Fibroblast of skin of back (primary cell): ENCODE data around the gene FCGR3B.
A peak's percentile ranks its signal among the peaks of the same experiment; 100 is the strongest.
"Not testable (repeated sequence)": the region's sequence is repeated elsewhere in the genome, so short reads cannot be mapped to it uniquely, and the experiment has no call there.

ENCODE experiments used
- DNase-seq: peaks from one replicate; pipeline ENCODE4 v3.0.0-alpha.2; 2013

The FCGR3B gene

DNA sequence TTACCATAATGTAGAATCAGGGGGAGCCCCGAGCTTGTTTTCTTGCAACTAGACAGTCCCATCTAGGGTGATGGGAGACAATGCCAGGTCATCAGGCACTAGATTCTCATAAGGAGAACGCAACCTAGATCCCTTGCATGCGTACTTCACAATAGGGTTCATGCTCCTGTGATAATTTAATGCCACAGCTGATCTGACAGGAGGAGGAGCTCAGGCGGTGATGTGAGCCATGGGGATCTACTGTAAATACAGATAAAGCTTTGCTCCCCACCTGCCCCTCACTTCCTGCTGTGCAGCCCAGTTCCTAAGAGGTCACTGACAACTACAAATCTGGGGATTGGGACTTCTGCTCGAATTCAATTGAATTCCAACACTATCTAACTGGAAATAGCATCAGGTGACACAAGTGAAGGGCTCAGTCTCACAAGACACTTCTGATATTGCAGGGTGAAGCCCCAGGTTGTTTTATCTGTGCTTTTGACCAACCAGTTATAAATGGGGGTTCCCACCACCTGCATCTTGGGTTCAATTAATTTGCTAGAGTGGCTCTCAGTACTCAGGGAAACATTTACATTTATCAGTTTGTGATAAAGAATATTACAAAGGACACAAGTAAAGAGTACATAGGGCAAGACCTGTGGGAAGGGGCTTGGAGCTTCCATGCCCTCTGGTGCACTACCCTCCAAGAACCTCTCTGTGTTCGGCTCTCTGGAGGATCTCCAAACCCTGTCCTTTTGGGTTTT lies 7.4 kb upstream of the FCGR3B start:
- not testable (repeated sequence) for DNase-seq

DNA sequence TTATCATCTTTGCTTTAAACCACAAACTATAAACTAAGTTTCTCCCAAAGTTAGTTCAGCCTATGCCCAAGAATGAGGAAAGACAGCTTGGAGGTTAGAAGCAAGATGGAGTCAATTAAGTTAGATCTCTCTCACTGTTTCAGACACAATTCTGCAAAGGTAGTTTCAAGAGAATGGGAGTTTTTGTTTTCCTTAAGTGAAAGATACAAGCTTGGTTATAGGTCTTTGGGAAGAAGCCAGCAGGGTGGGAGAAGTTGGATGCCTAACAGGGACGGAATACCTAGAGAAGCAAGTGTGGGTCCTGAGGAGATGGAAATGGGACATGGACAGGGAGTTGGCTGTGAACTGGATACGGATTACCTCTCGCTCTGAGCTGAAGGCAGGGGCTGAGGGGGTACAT lies 6.0 kb upstream of the FCGR3B start:
- not testable (repeated sequence) for DNase-seq

DNA sequence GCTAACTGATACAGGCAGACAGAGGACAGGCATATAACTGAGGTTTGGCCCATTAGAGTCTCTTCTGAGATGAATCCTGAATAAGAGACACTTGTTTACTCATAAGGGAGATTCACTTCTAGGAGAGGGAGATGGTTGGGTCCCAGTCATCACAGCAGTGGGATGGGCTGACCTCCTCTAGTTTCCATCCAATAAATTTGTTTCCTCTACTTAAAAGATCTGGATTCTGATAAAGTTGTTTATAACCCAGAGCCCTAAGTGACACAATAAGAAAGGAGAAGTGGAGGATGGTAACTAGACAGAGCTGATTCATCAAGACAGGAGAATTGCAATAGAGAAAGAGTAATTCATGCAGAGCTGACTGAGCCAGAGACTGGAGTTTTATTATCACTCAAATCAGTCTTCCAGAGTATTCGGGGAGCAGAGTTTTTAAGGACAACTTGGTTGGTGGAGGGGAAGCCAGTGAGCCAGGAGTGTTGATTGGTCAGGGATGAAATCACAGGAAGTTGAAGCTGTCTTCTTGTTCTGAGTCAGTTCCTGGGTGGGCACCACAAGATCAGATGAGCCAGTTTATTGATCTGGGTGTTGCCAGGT lies 5.3 kb upstream of the FCGR3B start:
- not testable (repeated sequence) for DNase-seq

DNA sequence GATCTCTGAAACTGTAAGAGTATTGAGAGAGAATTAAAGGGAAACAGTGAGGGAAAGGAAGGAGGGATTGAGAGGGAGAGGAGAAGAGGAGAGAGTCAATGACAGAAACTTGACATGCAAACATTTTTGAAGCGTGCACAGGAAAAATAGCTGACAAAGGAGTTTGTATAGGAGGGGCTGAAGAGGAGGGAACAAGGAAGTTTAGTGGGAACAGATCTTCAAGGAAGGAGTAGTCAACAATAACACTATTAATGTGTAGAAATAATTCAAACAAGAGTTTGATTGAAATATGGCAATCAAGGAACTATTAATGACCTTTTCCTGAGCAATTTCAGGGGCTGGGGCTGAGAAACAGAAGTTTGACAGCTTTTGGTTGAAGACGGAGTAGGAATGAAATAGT lies 4.0 kb upstream of the FCGR3B start:
- not testable (repeated sequence) for DNase-seq

DNA sequence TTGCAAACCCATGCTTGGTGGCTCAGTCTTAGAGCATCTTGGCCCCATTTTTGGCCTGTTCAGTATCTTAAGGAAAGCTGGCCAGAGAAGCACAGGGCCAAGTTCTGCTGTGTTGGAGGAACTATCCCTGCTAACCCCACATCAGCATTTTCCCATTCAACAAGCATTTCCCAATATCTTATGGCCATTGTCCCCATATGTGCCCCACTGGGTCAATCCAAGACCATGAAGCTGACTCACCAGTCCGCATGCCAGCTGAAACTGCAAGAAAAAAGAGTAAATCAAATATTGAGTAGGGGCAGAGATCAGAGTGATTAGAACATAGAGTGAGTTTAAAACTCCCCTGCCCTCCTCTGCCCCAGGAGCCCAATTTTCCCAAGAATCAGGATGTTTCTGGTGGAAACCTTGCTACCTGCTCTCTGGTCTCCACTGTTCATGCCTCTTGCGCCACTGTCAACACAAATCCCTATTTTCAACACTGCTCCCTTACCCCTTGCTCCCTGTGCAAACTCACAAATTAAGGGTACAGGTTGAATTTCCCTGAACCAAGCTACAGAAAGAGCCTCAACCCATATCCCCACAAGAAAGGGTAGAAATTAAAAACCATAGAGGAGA lies 741 bp downstream of the FCGR3B start:
- DNase-seq, result not testable (repeated sequence)

DNA sequence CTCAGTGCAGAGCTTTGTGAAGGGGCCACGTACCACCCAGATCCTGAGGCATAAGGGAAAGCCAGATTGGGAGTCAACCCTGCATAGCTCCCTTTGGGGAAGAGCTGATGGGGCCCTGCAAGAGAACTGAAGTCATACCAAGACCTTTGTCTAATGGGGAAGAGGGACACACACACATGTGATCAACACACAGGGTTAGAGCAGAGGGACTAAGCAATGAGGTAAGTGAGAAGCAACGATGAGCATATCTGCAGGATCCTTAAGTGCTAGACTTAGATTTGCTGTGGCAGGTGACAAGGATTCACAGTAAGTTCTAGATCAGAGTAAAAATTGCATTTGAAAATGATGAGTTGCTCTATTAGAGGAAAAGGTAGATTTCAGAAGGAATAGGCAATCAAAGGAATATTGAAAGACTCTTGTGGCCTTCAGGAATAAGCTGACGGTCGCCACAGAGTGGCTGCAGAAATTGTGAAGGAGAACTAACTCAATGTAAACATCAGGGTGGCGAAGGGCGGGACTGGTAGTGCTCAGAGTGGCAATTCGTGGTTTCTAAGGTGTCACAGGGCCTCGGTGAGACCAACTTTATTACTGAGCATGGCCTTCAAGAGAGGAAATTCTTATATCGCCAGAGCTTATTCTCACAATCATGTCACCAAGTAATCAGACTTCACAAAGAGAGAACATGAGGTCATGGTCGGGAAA lies 4.4 kb downstream of the FCGR3B start:
- not testable (repeated sequence) for DNase-seq

DNA sequence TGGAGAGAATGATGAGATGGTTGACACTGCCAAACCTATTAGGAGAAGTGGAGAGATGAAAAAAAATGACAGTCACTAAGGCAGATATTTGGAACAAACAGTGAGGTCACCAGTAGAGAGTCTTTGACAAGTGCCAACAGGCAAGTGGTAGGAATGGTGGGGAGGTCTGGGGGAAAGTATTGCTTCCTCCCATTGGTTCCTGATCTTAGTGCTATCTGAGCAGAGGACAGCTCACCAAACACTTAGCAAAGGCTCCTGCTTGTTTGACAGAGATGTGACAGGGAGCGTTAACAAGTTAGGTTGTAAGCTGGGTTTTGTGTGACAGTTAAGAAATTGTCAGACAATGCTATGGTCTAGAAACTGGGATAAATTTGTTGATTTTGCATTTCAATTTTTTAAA lies 6.4 kb downstream of the FCGR3B start:
- not testable (repeated sequence) for DNase-seq

DNA sequence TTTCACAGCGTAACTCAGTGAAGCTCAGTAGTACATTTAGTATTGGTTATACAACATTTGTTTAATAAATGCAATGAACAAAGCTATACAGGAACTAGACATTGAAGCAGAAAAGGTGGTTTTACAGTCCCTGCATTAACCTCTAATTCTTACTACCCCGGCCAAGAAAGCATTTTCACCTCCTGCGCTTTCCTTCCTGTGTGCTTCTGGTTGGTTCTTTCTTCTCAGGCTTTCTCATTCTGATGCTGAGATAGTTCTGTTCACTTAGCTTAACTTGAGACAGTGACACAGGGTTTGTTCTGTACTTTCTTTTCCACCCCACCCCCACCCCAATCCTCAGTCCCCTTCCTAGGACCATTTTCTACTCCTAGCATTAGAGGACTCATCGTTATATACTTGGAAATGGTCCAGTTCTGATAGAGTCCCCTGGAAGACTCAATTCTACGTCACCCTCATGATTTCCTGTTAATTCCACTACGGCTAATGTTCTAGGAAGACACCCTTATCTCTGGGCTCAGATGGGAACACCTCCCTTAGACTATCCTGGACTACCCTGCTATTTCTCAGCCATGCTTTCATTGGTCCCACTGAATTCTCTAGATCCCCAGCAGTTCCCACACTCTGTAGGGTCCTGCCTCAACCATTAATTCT lies 7.5 kb downstream of the FCGR3B start:
- not testable (repeated sequence) for DNase-seq

DNA sequence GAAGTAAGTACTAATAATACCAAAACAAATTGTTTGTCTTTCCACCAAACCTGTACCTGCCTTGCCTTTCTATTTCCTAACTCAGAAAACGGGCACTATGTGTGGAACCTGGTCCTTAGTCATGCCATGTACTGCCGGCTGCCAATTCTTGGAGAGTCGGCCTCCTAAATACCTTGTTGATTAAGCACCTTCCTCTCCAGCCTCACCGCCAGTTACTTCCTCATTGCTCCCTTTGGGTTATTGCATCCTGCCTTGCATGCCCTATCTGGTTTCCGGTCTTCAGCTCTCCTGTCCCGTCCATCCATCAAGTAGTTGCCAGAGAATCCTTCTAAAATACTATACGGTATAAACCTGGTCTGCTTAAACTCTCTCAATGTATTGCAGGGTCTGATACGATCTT lies 8.9 kb downstream of the FCGR3B start:
- not testable (repeated sequence) for DNase-seq

DNA sequence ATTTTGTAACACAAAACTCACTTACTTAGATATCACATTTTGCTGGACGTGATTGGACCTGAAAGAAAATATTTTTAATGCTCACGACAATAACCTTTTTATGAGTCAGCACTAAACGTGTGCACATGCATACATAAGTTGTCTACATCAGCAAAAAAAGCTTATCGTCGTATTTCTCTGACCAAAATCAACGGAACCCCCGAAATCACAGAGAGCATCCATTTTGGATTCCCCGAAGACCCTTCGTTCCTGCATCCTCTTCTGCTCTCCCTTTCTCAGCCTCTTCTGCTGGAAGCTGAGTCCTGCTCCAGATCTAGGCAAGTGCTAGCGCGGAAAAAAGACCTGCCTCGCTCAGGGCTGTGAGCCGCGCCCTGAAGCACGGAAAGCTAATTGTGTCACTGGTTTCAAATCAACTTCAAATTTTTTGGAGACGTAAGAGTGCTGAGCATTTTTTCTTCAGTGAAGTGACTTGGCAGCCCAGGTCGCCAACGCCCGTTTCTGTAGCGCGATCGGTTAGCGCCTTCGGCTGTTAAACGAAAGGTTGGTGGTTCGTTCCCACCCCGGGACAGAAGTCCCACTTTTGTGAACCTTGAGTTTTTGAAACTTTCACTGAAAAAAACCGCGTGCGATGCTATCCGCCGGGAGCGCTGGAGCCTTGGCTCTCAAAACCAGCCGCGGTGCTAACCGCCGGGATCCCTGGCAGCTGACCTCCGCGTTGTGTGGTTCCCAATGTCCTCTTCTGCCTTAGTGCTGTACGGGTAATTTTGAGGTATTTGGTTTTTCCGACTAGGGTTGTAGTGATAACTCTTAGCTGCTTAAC lies 9.6 kb downstream of the FCGR3B start:
- DNase-seq, result peak; percentile 80

DNA sequence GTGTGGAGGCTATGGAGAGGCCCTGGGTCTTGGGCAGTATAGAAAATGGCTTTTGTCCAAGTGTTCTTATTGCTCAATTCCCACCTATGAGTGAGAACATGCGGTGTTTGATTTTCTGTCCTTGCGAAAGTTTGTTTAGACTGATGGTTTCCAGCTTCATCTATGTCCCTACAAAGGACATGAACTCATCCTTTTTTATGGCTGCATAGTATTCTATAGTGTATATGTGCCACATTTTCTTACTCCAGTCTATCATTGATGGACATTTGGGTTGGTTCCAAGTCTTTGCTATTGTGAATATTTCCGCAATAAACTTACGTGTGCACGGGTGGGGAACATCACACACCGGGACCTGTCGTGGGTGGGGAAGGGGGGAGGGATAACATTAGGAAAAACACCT lies 10.6 kb downstream of the FCGR3B start:
- not testable (repeated sequence) for DNase-seq

DNA sequence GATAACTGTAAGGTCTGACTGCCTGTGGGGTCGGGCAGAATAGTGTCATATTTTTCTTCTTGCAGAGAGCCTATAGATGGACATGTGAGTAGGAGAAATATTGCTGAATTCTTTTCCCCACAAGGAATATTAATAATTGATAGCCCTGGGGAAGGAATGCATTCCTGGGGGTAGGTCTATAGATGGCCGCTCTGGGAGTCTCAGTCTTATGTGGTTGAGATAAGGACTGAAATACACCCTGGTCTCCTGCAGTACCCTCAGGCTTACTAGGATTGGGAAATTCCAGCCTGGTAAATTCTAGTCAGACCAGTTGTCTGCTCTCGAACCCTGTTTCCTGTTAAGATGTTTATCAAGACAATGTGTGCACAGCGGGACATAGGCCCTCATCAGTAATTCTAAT lies 12.5 kb downstream of the FCGR3B start:
- DNase-seq, result not testable (repeated sequence)

DNA sequence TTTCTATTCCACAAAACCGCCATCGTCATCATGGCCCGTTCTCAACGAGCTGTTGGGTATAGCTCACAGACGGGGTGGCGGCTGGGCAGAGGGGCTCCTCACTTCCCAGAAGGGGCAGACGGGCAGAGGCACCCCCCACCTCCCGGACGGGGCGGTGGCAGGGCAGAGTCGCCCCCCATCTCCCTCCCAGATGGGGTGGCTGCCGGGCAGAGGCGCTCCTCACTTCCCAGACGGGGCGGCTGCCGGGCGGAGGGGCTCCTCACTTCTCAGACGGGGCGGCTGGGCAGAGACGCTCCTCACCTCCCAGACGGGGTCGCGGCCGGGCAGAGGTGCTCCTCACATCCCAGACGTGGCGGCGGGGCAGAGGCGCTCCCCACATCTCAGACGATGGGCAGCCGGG lies 14.6 kb downstream of the FCGR3B start:
- not testable (repeated sequence) for DNase-seq

DNA sequence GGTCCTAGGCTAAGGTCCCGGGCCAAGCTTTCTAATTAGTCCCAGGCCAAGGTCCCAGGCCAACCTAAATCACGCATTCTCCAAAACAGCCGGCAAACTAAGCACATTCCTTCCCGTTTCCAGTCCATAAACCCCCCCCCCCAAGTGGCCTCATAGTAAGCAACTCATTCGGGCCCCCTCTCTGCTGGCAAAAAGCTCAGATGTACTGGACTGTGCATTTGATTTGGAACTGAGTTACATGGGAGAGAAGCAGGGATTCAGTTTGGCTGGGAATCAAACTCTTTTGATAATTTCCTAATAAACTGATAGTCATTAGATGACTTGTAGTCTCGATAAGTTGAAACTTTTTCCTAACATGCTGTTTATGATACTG lies 17.8 kb downstream of the FCGR3B start:
- DNase-seq, result peak; percentile 34

DNA sequence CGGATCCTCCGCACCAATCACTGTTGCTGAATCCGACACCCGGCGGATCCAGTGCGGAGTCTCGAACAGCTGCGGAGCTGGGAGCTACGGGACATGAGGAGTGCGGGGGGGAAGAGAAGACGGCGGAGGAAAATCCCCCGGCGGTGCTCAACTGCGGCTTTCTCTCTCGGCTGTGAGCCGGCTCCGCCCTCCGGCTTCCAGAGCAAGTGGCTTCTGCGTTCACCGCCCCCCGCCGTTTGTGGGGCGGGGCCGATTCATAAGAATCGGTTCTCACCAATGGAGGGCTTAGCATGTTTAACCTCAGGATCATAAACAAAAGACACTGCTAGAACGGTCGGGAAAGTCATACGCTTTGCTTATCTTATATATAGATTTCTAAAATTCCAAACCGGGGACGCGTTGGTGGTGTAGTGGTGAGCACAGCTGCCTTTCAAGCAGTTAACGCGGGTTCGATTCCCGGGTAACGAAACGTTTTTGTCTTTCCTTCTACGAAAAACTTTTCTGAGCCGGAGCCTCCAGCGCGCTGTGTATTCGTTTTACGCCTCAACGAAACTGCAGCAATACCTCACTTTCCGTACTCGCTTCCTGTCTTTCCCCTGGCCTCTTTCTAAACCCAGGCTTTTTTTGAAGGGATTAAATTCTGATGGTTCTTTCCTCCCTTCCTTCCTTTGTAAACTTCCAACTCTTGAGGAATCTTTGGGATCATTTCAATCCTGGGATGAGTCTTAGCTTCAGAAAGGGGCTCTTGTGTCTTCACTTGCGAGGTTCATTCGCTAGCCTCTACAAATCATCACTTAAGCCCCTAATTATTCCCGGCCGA lies 18.4 kb downstream of the FCGR3B start:
- DNase-seq, result peak; percentile 98

DNA sequence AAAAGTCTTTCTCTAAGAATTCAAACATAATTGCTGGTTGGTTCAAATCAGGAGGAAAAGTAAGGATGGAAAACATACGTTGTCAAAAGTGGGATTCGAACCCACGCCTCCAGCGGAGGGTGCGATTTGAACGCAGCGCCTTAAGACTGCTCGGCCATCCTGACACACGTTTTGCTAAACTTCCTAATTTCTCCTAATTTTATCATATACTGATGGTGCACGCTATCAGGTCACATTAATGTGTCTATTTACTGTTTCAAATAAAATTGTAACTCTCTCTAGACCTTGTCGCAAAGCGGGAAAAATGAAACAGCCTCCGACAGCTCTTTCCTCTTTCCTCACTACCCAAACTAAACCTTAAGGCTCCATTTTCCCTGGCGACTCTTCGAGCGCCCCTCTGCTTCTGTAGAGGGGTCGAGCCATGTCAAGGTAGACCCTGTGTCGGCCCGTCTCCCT lies 19.1 kb downstream of the FCGR3B start:
- DNase-seq, result peak; percentile 53

DNA sequence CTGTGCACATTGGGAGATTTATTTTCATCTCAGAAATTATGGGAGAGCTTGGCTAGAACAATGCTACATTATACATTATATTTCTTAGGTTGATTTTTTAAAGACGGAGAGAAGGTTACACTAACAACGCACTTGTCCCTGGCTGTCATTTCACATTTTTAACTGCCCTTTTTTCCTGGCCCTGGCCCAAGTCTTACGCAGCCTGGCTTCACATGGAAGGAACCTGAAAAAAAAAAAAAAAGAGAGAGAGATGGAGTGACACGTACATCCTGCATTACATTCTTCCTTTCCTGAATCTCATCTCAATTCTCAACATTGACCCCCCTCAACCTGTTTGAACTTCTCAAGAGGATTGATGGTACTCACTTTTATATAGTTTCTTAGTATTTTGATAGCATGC lies 20.8 kb downstream of the FCGR3B start:
- DNase-seq, result not testable (repeated sequence)

DNA sequence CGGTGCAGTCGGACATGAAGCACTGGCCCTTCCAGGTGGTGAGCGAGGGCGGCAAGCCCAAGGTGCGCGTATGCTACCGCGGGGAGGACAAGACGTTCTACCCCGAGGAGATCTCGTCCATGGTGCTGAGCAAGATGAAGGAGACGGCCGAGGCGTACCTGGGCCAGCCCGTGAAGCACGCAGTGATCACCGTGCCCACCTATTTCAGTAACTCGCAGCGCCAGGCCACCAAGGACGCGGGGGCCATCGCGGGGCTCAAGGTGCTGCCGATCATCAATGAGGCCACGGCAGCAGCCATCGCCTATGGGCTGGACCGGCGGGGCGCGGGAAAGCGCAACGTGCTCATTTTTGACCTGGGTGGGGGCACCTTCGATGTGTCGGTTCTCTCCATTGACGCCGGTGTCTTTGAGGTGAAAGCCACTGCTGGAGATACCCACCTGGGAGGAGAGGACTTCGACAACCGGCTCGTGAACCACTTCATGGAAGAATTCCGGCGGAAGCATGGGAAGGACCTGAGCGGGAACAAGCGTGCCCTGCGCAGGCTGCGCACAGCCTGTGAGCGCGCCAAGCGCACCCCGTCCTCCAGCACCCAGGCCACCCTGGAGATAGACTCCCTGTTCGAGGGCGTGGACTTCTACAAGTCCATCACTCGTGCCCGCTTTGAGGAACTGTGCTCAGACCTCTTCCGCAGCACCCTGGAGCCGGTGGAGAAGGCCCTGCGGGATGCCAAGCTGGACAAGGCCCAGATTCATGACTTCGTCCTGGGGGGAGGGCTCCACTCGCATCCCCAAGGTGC lies 24.2 kb downstream of the FCGR3B start:
- not testable (repeated sequence) for DNase-seq

DNA sequence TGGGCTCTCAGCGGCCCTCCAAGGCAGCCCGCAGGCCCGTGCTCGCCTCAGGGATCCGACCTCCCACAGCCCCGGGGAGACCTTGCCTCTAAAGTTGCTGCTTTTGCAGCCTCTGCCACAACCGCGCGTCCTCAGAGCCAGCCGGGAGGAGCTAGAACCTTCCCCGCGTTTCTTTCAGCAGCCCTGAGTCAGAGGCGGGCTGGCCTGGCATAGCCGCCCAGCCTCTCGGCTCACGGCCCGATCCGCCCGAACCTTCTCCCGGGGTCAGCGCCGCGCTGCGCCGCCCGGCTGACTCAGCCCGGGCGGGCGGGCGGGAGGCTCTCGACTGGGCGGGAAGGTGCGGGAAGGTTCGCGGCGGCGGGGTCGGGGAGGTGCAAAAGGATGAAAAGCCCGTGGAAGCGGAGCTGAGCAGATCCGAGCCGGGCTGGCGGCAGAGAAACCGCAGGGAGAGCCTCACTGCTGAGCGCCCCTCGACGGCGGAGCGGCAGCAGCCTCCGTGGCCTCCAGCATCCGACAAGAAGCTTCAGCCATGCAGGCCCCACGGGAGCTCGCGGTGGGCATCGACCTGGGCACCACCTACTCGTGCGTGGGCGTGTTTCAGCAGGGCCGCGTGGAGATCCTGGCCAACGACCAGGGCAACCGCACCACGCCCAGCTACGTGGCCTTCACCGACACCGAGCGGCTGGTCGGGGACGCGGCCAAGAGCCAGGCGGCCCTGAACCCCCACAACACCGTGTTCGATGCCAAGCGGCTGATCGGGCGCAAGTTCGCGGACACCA lies 25.0 kb downstream of the FCGR3B start:
- DNase-seq, result peak; percentile 63
